Fibroblast of the aortic adventitia (primary cell): Measurements from ENCODE around the gene NFIL3. TPM values are rescaled to one million over a fixed set of nuclear protein-coding genes. Genes with fewer than 3 reads are reported as not detected.
"Not testable (repeated sequence)": the region's sequence is repeated elsewhere in the genome, so short reads cannot be mapped to it uniquely, and the experiment has no call there.

Experiments
- DNase-seq: peaks from one replicate; pipeline ENCODE4 v3.0.0-alpha.2; 2010; ENCODE audit warnings: low read depth
- H3K4me3 ChIP-seq: 2 replicates; pipeline ENCODE4 v1.5.1; 2011; ENCODE audit warnings: low read depth, mild to moderate bottlenecking, control low read depth, low read length, moderate library complexity
- CTCF ChIP-seq: IDR thresholded peaks from 2 replicates; pipeline ENCODE4 v1.5.1; 2011; ENCODE audit warnings: mild to moderate bottlenecking, low read length, control low read depth, inconsistent platforms; ENCODE audit not compliant: insufficient read depth
- total RNA-seq: library from RNA; depleted of rRNA; stranded (reverse); fragments of >200 nt; gene quantifications from 2 replicates; pipeline ENCODE4 v1.2.3, GENCODE V29; 2012; ENCODE audit warnings: low replicate concordance

Gene NFIL3
- total RNA-seq, 1 donor = 18.8 TPM

GRCh38 chr9:91395106-91395552, 28.5 kb downstream of the NFIL3 start:
- DNase-seq = peak; percentile 50
- no peak overlapping the region for H3K4me3 ChIP-seq
- TF ChIP-seq CTCF = no peak

- DNase-seq = no peak
- TF ChIP-seq CTCF = no peak
Observed at GRCh38 chr9:91393826-91394225, 29.8 kb downstream of the NFIL3 start.

DNA sequence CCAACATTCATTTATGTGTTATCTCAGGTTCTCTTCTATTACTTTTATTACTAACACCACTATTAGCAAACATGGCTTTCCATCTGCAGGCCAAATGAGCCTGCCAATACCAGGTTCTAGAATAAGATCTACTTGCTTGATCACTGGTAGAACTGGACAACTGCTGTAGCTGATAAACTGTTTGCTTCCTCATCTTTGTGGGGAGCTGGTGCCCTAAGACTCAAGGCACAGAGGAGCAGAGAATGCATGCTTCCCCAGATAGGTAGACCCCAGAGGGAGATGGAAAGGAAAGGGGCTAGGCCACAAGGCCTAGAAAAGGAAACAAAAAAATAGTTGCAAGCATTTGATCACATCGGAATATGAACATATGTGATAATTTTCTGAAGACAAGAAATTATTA, 31.2 kb downstream of the NFIL3 start:
- H3K4me3 ChIP-seq = no peak overlapping the region
- no peak for DNase-seq
- TF ChIP-seq CTCF = no peak

More at GRCh38 chr9:91393826-91394225, 29.8 kb downstream of the NFIL3 start:
- H3K4me3 ChIP-seq = no peak overlapping the region

DNA sequence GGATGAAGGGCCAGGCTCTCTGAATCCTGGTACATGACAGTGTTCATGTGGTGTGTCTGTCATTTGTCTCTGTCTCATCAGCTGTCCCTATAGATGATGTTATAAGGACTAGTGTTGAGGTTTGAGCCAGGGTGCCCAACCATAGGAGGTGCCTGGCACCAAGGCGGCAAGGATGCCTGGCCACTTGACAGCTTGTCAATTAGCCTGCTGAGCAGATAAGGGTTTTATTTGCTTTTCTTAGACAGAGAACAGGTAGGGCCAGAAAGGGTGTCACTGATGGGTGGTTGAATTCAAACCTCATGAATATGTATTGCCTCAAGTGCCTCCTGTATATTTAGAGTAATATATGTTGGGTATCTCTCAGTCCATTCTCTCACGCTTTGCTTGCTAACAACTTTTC, 31.8 kb downstream of the NFIL3 start:
- no peak overlapping the region for H3K4me3 ChIP-seq
- no peak for DNase-seq
- TF ChIP-seq CTCF = no peak

DNA sequence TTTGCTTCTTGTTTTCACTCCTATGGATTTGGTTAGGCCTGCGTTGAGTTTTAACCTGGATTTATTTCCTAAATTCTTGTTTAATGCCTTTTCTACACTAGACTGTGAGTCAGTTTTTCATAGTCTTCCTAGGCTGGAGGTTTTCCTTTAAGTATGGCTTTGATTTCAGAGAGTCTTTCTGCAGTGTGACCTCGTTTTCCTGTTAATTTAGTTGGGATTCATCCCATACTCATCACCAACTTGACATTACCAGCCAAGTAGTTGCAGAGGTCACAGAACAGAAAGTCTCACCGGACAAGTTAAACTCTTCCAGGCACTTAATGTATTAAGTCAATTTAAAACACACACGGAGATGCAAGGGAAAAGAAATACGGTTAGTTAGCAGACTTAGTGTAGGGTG, 32.2 kb downstream of the NFIL3 start:
- TF ChIP-seq CTCF = no peak
- peak; percentile 20 for DNase-seq
- no peak overlapping the region for H3K4me3 ChIP-seq

- not testable (repeated sequence) for H3K4me3 ChIP-seq, DNase-seq
Observed at GRCh38 chr9:91389686-91390085, 33.9 kb downstream of the NFIL3 start.

- no peak for DNase-seq
- no peak for TF ChIP-seq CTCF
- no peak overlapping the region for H3K4me3 ChIP-seq
Observed at GRCh38 chr9:91386765-91387164, 36.9 kb downstream of the NFIL3 start.

DNA sequence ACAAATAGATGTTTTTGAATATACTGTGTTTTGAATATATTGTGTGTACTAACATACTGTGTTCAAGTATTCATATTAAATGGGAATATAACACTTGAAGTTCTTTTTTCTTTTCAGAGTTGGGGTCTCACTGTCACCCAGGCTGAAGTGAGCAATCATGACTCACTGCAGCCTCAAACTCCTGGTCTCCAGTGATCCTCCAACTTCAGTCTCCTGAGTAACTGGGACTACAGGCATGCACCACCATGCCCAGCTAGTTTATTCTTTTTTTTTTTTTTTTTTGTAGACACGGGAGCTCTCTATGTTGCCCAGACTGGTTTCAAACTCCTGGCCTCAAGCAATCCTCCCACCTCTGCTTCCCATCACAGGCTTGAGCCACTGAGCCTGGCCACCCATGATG, 38.7 kb downstream of the NFIL3 start:
- H3K4me3 ChIP-seq = no peak overlapping the region
- TF ChIP-seq CTCF = no peak

More for the DNA sequence above, 38.7 kb downstream of the NFIL3 start:
- no peak for DNase-seq
